Measurements from ENCODE around the gene PTGS1.

DNA sequence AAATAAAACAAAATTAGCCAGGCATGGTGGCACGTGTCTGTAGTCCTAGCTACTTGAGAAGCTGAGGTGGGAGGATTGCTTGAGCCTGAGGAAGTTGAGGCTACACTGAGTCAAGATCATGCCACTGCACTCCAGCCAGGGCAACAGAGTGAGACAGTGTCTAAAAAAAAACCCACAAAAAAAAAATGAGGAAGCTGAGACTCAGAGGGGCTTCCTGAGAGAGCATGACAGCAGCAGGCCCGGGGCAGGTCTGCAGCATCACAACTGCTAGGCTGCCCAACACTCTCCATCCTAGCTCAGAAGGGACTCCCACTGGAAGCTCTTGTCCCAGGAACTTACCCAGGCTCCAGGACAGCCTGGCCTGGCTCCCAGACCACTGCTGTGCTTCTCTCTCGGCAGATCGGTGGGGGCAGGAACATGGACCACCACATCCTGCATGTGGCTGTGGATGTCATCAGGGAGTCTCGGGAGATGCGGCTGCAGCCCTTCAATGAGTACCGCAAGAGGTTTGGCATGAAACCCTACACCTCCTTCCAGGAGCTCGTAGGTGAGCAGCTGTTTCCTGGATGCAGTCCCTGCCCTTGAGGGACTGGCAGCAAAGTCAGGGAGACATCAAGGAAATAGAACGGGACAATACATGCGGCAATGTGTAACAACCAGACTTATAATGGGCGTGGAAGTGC, 19.1 kb downstream of the PTGS1 start:
- TF ChIP-seq, protein P1, sequence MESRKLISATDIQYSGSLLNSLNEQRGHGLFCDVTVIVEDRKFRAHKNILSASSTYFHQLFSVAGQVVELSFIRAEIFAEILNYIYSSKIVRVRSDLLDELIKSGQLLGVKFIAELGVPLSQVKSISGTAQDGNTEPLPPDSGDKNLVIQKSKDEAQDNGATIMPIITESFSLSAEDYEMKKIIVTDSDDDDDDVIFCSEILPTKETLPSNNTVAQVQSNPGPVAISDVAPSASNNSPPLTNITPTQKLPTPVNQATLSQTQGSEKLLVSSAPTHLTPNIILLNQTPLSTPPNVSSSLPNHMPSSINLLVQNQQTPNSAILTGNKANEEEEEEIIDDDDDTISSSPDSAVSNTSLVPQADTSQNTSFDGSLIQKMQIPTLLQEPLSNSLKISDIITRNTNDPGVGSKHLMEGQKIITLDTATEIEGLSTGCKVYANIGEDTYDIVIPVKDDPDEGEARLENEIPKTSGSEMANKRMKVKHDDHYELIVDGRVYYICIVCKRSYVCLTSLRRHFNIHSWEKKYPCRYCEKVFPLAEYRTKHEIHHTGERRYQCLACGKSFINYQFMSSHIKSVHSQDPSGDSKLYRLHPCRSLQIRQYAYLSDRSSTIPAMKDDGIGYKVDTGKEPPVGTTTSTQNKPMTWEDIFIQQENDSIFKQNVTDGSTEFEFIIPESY (IDR thresholded peaks at IDR 0.05), result no peak
- TF ChIP-seq, protein P2, sequence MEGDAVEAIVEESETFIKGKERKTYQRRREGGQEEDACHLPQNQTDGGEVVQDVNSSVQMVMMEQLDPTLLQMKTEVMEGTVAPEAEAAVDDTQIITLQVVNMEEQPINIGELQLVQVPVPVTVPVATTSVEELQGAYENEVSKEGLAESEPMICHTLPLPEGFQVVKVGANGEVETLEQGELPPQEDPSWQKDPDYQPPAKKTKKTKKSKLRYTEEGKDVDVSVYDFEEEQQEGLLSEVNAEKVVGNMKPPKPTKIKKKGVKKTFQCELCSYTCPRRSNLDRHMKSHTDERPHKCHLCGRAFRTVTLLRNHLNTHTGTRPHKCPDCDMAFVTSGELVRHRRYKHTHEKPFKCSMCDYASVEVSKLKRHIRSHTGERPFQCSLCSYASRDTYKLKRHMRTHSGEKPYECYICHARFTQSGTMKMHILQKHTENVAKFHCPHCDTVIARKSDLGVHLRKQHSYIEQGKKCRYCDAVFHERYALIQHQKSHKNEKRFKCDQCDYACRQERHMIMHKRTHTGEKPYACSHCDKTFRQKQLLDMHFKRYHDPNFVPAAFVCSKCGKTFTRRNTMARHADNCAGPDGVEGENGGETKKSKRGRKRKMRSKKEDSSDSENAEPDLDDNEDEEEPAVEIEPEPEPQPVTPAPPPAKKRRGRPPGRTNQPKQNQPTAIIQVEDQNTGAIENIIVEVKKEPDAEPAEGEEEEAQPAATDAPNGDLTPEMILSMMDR (IDR thresholded peaks at IDR 0.05; ENCODE audit: low read depth, low read length, missing input control), result no peak
- TF ChIP-seq, protein P3, sequence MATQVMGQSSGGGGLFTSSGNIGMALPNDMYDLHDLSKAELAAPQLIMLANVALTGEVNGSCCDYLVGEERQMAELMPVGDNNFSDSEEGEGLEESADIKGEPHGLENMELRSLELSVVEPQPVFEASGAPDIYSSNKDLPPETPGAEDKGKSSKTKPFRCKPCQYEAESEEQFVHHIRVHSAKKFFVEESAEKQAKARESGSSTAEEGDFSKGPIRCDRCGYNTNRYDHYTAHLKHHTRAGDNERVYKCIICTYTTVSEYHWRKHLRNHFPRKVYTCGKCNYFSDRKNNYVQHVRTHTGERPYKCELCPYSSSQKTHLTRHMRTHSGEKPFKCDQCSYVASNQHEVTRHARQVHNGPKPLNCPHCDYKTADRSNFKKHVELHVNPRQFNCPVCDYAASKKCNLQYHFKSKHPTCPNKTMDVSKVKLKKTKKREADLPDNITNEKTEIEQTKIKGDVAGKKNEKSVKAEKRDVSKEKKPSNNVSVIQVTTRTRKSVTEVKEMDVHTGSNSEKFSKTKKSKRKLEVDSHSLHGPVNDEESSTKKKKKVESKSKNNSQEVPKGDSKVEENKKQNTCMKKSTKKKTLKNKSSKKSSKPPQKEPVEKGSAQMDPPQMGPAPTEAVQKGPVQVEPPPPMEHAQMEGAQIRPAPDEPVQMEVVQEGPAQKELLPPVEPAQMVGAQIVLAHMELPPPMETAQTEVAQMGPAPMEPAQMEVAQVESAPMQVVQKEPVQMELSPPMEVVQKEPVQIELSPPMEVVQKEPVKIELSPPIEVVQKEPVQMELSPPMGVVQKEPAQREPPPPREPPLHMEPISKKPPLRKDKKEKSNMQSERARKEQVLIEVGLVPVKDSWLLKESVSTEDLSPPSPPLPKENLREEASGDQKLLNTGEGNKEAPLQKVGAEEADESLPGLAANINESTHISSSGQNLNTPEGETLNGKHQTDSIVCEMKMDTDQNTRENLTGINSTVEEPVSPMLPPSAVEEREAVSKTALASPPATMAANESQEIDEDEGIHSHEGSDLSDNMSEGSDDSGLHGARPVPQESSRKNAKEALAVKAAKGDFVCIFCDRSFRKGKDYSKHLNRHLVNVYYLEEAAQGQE (IDR thresholded peaks at IDR 0.05), result no peak
